K562 (cell line): ENCODE data around the gene ICA1. TPM values are rescaled to one million over a fixed set of nuclear protein-coding genes. Genes with fewer than 3 reads are reported as not detected.

ENCODE experiments used
- ATAC-seq: fragments of 200-7000 bp; cut with Tn5 transposase; 3 replicates; pipeline ENCODE4 v1.9.1; 2020; ENCODE audit warnings: moderate library complexity
- BruUV-seq: library from RNA; stranded (reverse); fragments of 400-500 nt; replicated peaks from 2 replicates; lab custom pipeline; 2021; lab: Mats Ljungman, UMichigan
- CTCF ChIA-PET: fragments of 300-600 bp; formaldehyde crosslinking; extraction: SDS; loops from one replicate; lab custom pipeline; 2021; ENCODE audit warnings: low intra/inter-chr PET ratio; lab: Yijun Ruan, JAX
- POLR2A ChIA-PET: fragments of 300-600, 350-650 bp; sonication (Branson Sonifier 250); formaldehyde crosslinking; extraction: SDS; loops from one replicate; lab custom pipeline; 2021; ENCODE audit warnings: antibody characterized with exemption, inconsistent platforms; lab: Yijun Ruan, JAX
- DNase-seq, 4 experiments: peaks; one replicate each; pipeline versions ENCODE4 v3.0.0 to v3.0.0-alpha.2; 2011 to 2018; ENCODE audit warnings: low spot score in 3 of 4, mixed read lengths in 3 of 4; ENCODE audit errors: extremely low read depth in 1 of 4
- FAIRE-seq: peaks from 2 replicates; lab custom pipeline; 2011; peaks lifted over from hg19 to GRCh38; lab: Jason Lieb, UNC
- H2AFZ ChIP-seq: 2 replicates; pipeline ENCODE4 v1.6.0; 2011; ENCODE audit warnings: low read depth, low read length, control low read depth, inconsistent platforms
- H3K27ac ChIP-seq: fragments of 200-600 bp; 3 replicates; pipeline ENCODE4 v1.8.0; 2011; ENCODE audit warnings: low read depth, mild to moderate bottlenecking, control low read depth, inconsistent platforms, low read length, moderate library complexity, mixed read lengths; ENCODE audit errors: extremely low read depth
- H3K27me3 ChIP-seq, 2 experiments: fragments of 300-600 bp in 1 of 2; 2 replicates in 1 of 2; 3 replicates in 1 of 2; pipeline versions ENCODE4 v1.6.0 to v1.8.0; 2011; ENCODE audit warnings: inconsistent platforms in 2 of 2, low read length in 2 of 2, mild to moderate bottlenecking in 1 of 2, mixed read lengths in 1 of 2, moderate library complexity in 1 of 2; ENCODE audit not compliant: control insufficient read depth in 2 of 2, insufficient read depth in 2 of 2
- H3K36me3 ChIP-seq: fragments of 300-600 bp; 3 replicates; pipeline ENCODE4 v1.8.0; 2011; ENCODE audit warnings: mild to moderate bottlenecking, low read length, inconsistent platforms; ENCODE audit not compliant: control insufficient read depth, insufficient read depth
- H3K4me1 ChIP-seq, 2 experiments: fragments of 200-600 bp in 1 of 2; replicated peaks in 1 of 2; 2 replicates in 1 of 2; 3 replicates in 1 of 2; pipeline versions ENCODE4 v1.5.1 to v1.8.0; 2011; ENCODE audit warnings: inconsistent platforms in 2 of 2, low read length in 2 of 2, mild to moderate bottlenecking in 1 of 2, mixed read lengths in 1 of 2, moderate library complexity in 1 of 2; ENCODE audit not compliant: control insufficient read depth in 2 of 2, insufficient read depth in 2 of 2
- H3K4me2 ChIP-seq: 2 replicates; pipeline ENCODE4 v1.6.1; 2011; ENCODE audit warnings: low read length, control low read depth, inconsistent platforms, mixed read lengths; ENCODE audit not compliant: insufficient read depth
- H3K4me3 ChIP-seq: fragments of 200-600 bp; sonication (generic), shearing (Covaris generic); 2 replicates; pipeline ENCODE4 v1.5.1; 2016; ENCODE audit warnings: control low read depth, inconsistent platforms
- H3K79me2 ChIP-seq: fragments of 200-600 bp; 3 replicates; pipeline ENCODE4 v1.8.0; 2011; ENCODE audit warnings: low read length, inconsistent platforms; ENCODE audit not compliant: control insufficient read depth, insufficient read depth
- H3K9ac ChIP-seq, 2 experiments: 2 replicates each; pipeline versions ENCODE4 v1.6.0 to v1.6.1; 2011; ENCODE audit warnings: low read depth in 2 of 2, low read length in 2 of 2, control low read depth in 1 of 2, inconsistent platforms in 1 of 2, mild to moderate bottlenecking in 1 of 2, mixed read lengths in 1 of 2; ENCODE audit not compliant: insufficient read depth in 1 of 2
- H3K9me1 ChIP-seq: one replicate; pipeline ENCODE4 v1.6.0; 2011; ENCODE audit warnings: inconsistent platforms, mild to moderate bottlenecking, low read length, moderate library complexity; ENCODE audit not compliant: control insufficient read depth, insufficient read depth
- H3K9me3 ChIP-seq: replicated peaks from 2 replicates; pipeline ENCODE4 v1.5.1; 2011; ENCODE audit warnings: low read depth, low read length, inconsistent platforms; ENCODE audit not compliant: control insufficient read depth, insufficient read depth
- H4K20me1 ChIP-seq: replicated peaks from 2 replicates; pipeline ENCODE4 v1.6.1; 2011; ENCODE audit warnings: low read length, inconsistent platforms, mixed read lengths; ENCODE audit not compliant: control insufficient read depth, insufficient read depth
- ARID1B ChIP-seq: fragments of 450-650 bp; IDR thresholded peaks from 2 replicates; pipeline ENCODE4 v1.6.1; 2016; ENCODE audit warnings: antibody characterized with exemption, mild to moderate bottlenecking, inconsistent platforms
- EWSR1 ChIP-seq: fragments of 450-650 bp; IDR thresholded peaks from 2 replicates; pipeline ENCODE4 v1.6.1; 2018; ENCODE audit warnings: borderline replicate concordance, mild to moderate bottlenecking, low read depth, moderate library complexity; ENCODE audit not compliant: partially characterized antibody
- FOSL1 ChIP-seq: fragments of 200-800 bp; sonication (Bioruptor generic); conservative IDR thresholded peaks from 2 replicates; pipeline ENCODE4 v1.6.1; 2016; ENCODE audit warnings: missing genetic modification characterization, missing compliant biosample characterization
- HLTF ChIP-seq: fragments of 450-650 bp; IDR thresholded peaks from 2 replicates; pipeline ENCODE4 v1.6.1; 2016
- HNRNPH1 ChIP-seq: fragments of 200-400 bp; formaldehyde crosslinking; optimal IDR thresholded peaks from 2 replicates; pipeline ENCODE3; 2017; ENCODE audit warnings: low read depth, mild to moderate bottlenecking, low read length, moderate library complexity
- JUN ChIP-seq, 2 experiments: sonication (generic) in 1 of 2; formaldehyde crosslinking in 1 of 2; IDR thresholded peaks; 2 replicates each; pipeline versions ENCODE4 v1.6.1 to v1.8.0; 2012 to 2022; ENCODE audit warnings: borderline replicate concordance in 2 of 2, mild to moderate bottlenecking in 2 of 2, improper control_type of control experiment in 1 of 2, low read depth in 1 of 2, low read length in 1 of 2, missing genetic modification reagents in 1 of 2
- MAZ ChIP-seq, 2 experiments: fragments of 450-650 bp in 1 of 2; sonication (generic) in 1 of 2; formaldehyde crosslinking; IDR thresholded peaks in 1 of 2; conservative IDR thresholded peaks in 1 of 2; 2 replicates each; pipeline versions ENCODE4 v1.4.0 to v1.5.0; 2020; ENCODE audit warnings: mild to moderate bottlenecking in 1 of 2, missing genetic modification reagents in 1 of 2
- MCM3 ChIP-seq: fragments of 450-650 bp; IDR thresholded peaks from 2 replicates; pipeline ENCODE4 v1.6.1; 2016
- NRF1 ChIP-seq, 2 experiments: fragments of 450-650 bp; IDR thresholded peaks in 1 of 2; conservative IDR thresholded peaks in 1 of 2; 2 replicates each; pipeline ENCODE4 v1.6.1; 2014; ENCODE audit warnings: mild to moderate bottlenecking in 2 of 2
- PML ChIP-seq: IDR thresholded peaks from 2 replicates; pipeline ENCODE4 v1.6.1; 2012; ENCODE audit warnings: low read length, inconsistent platforms
- POLR2AphosphoS2 ChIP-seq: IDR thresholded peaks from 2 replicates; pipeline ENCODE4 v1.6.1; 2012; ENCODE audit warnings: low read length, improper control_type of control experiment
- PTTG1 ChIP-seq: fragments of 450-650 bp; IDR thresholded peaks from 2 replicates; pipeline ENCODE4 v1.6.1; 2016; ENCODE audit warnings: low read depth, mild to moderate bottlenecking, missing genetic modification characterization, missing compliant biosample characterization
- RNF2 ChIP-seq: sonication (generic); IDR thresholded peaks from 2 replicates; pipeline ENCODE4 v1.6.1; 2016
- TAF9B ChIP-seq: fragments of 450-650 bp; IDR thresholded peaks from 2 replicates; pipeline ENCODE4 v1.6.1; 2018; ENCODE audit warnings: mild to moderate bottlenecking; ENCODE audit not compliant: partially characterized antibody
- ZNF134 ChIP-seq: fragments of 250-450 bp; sonication (Bioruptor Pico); conservative IDR thresholded peaks from 2 replicates; pipeline ENCODE4 v1.4.0; 2020
- WGBS: fragments of 100-300 bp; shearing (Covaris generic); methylation state at CpG from one replicate; pipeline ENCODE4 v1.1.6; 2016; ENCODE audit warnings: low coverage, mixed read lengths; ENCODE audit not compliant: insufficient coverage; ENCODE audit errors: missing lambda C conversion rate; 5-methylcytosine and 5-hydroxymethylcytosine counted together
- in situ Hi-C: fragments of 300-500 bp; cut with MboI; formaldehyde crosslinking; loops from 4 replicates; pipeline ENCODE4 v1.15.0; 2018; ENCODE audit warnings: inconsistent platforms, mixed read lengths
- intact Hi-C: fragments of 100-400 bp; cut with micrococcal nuclease; formaldehyde crosslinking; loops from 2 replicates; pipeline ENCODE4 v1.14.2; 2022
- polyA plus RNA-seq, 8 experiments: library from polyadenylated mRNA; depleted of rRNA in 4 of 8; stranded (reverse) in 5 of 8; unstranded in 3 of 8; fragments of >200 nt; fragmentation: Nextera tagmentation in 2 of 8; fragmentation: Illumina TruSeq in 1 of 8; extraction: Ambion mirVana in 2 of 8; extraction: Trizol in 1 of 8; gene quantifications; 2 replicates each; pipeline versions ENCODE4 v1.2.1 to v1.2.3, GENCODE V29; 2011 to 2014; ENCODE audit warnings: inconsistent platforms in 1 of 8, missing spikeins in 1 of 8
- total RNA-seq, 7 experiments: library from RNA; depleted of rRNA in 6 of 7; stranded (reverse); fragments of >200 nt in 6 of 7; fragmentation: Illumina TruSeq in 2 of 7; extraction: Trizol in 2 of 7; gene quantifications; 2 replicates each; pipeline versions ENCODE4 v1.2.1 to v1.2.3, GENCODE V29; 2011 to 2021; ENCODE audit warnings: low replicate concordance in 1 of 7
- TF ChIP-seq, protein P1 (sequence below), 2 experiments: fragments of 450-650 bp; IDR thresholded peaks; 2 replicates each; pipeline ENCODE4 v1.6.1; 2016
- TF ChIP-seq, protein P2 (sequence below): fragments of 450-650 bp; IDR thresholded peaks from 2 replicates; pipeline ENCODE4 v1.6.1; 2018; ENCODE audit not compliant: partially characterized antibody

The ICA1 gene
- total and polyA plus RNA-seq, 9 of the 15 experiments (the other 6 are each of a cell fraction or from before 2014, with no cell fraction given): 7.1 to 22.3 (median 16.4) TPM

DNA sequence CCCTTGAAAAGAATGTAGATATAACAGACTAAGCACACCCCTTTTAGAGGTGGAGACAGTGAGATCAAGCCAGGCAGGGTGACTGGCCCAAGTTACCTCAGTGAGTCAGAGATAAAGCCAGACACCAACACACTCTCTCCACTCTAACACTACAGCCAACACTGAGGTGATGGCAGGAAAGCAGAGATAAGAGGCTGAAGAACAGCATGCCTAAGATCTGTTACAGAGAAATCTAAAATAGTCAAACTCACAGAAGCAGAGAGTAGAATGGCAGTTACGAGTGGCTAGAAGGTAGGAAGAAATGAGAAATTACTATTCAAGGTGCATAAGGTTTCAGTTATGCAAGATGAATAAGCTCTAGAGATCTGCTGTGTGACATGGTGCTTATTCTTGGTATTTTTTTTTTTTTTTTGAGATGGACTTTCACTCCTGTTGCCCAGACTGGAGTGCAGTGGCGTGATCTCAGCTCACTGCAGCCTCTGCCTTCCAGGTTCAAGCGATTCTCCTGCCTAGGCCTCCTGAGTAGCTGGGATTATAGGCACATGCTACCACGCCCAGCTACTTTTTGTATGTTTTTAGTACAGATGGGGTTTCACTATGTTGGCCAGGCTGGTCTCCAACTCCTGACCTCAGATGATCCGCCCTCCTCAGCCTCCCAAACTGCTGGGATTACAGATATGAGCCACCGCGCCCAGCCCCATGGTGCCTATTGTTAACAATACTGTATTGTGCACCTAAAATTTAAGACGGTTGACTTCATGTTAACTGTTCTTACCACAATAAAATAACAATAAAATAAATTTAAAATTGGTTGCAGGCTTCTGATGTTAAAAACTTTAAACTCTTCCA is 28.7 kb downstream of the ICA1 start:
- FAIRE-seq: peak; percentile 99
- BruUV-seq: TSS peak; percentile 56
- peak overlapping the region in 1 of 2 experiments; percentile 55; a peak in 2 of 4 replicates for H3K9ac ChIP-seq
- TF ChIP-seq FOSL1 (tag) (peak; percentile 96), HLTF (peak; percentile 77; the same call in 1 of the 2 replicates), EWSR1 (no peak), MAZ (CRISPR knock-in tag; conservative IDR thresholded peaks at IDR 0.05 in 1 of 2, IDR thresholded peaks at IDR 0.05 in 1 of 2) (no peak), TAF9B (peak; percentile 62), ARID1B (peak; percentile 96), PML (peak; percentile 73), HNRNPH1 (no peak), NRF1 (conservative IDR thresholded peaks at IDR 0.05 in 1 of 2, IDR thresholded peaks at IDR 0.05 in 1 of 2) (no peak), RNF2 (peak; percentile 83; the same call in 1 of the 2 replicates), JUN (IDR thresholded peaks at IDR 0.05; ENCODE audit: borderline replicate concordance, low read depth, low read length) (peak; percentile 87), JUN (CRISPR knock-in tag; IDR thresholded peaks at IDR 0.05; ENCODE audit: borderline replicate concordance) (no peak), MCM3 (no peak), POLR2AphosphoS2 (no peak), PTTG1 (tag) (no peak), ZNF134 (no peak)
- TF ChIP-seq, protein P1, sequence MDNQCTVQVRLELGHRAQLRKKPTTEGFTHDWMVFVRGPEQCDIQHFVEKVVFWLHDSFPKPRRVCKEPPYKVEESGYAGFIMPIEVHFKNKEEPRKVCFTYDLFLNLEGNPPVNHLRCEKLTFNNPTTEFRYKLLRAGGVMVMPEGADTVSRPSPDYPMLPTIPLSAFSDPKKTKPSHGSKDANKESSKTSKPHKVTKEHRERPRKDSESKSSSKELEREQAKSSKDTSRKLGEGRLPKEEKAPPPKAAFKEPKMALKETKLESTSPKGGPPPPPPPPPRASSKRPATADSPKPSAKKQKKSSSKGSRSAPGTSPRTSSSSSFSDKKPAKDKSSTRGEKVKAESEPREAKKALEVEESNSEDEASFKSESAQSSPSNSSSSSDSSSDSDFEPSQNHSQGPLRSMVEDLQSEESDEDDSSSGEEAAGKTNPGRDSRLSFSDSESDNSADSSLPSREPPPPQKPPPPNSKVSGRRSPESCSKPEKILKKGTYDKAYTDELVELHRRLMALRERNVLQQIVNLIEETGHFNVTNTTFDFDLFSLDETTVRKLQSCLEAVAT (IDR thresholded peaks at IDR 0.05): peak; percentile 76 to 83; a peak in 3 of 4 replicates
- TF ChIP-seq, protein P2, sequence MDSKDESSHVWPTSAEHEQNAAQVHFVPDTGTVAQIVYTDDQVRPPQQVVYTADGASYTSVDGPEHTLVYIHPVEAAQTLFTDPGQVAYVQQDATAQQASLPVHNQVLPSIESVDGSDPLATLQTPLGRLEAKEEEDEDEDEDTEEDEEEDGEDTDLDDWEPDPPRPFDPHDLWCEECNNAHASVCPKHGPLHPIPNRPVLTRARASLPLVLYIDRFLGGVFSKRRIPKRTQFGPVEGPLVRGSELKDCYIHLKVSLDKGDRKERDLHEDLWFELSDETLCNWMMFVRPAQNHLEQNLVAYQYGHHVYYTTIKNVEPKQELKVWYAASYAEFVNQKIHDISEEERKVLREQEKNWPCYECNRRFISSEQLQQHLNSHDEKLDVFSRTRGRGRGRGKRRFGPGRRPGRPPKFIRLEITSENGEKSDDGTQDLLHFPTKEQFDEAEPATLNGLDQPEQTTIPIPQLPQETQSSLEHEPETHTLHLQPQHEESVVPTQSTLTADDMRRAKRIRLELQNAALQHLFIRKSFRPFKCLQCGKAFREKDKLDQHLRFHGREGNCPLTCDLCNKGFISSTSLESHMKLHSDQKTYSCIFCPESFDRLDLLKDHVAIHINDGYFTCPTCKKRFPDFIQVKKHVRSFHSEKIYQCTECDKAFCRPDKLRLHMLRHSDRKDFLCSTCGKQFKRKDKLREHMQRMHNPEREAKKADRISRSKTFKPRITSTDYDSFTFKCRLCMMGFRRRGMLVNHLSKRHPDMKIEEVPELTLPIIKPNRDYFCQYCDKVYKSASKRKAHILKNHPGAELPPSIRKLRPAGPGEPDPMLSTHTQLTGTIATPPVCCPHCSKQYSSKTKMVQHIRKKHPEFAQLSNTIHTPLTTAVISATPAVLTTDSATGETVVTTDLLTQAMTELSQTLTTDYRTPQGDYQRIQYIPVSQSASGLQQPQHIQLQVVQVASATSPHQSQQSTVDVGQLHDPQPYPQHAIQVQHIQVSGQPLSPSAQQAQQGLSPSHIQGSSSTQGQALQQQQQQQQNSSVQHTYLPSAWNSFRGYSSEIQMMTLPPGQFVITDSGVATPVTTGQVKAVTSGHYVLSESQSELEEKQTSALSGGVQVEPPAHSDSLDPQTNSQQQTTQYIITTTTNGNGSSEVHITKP: peak; percentile 36

More for the DNA sequence above, 28.7 kb downstream of the ICA1 start:
- ATAC-seq: peak; percentile 98
- Histone ChIP-seq H3K27ac (peak overlapping the region; percentile 83), H3K4me2 (peak overlapping the region; percentile 82), H2AFZ (peak overlapping the region; percentile 70), H3K4me1 (peaks cover 14 to 28% of the 10 kb centered on the region in 2 experiments; a peak in 4 of 5 replicates), H3K36me3 (no peaks in the 10 kb centered on the region; the same call in 2 of the 3 replicates), H4K20me1 (no peaks in the 10 kb centered on the region), H3K27me3 (no peaks in the 10 kb centered on the region), H3K79me2 (no peaks in the 10 kb centered on the region), H3K9me3 (no peaks in the 10 kb centered on the region), H3K4me3 (peak overlapping the region; percentile 9; the same call in 1 of the 2 replicates), H3K9me1 (no peaks in the 10 kb centered on the region)
- peak; percentile 77 to 93 (median 85) for DNase-seq
- ChIA-PET CTCF (no interaction called here), POLR2A (interaction anchor here (0.7 to 1.9 kb wide), 3 partner anchors 8 to 15 kb away, joined by 3 to 6 read pairs (median 3); no protein-coding TSS in a partner anchor)
- in situ Hi-C loops (no loop called here), intact Hi-C loops (loop anchor here (1.0 kb wide), 1 partner anchor 28 kb away; no protein-coding TSS in a partner anchor)
- WGBS: 4% methylated on average over 8 of the region's 8 CpGs
